ENCODE measurements around the gene TSPAN11. TPM values are rescaled to one million over a fixed set of nuclear protein-coding genes. Genes with fewer than 3 reads are reported as not detected.
"Not testable (repeated sequence)": the region's sequence is repeated elsewhere in the genome, so short reads cannot be mapped to it uniquely, and the experiment has no call there.

The TSPAN11 gene
- total and polyA plus RNA-seq, 4 donors = 0.13 to 1.2 (median 0.44) TPM

- Histone ChIP-seq H3K9ac (ENCODE audit: low read depth in 1 of 2, low read length in 2 of 2) (no peak overlapping the region), H3K27ac (ENCODE audit: low read depth in 1 of 2, low read length in 2 of 2) (no peak overlapping the region), H3K36me3 (ENCODE audit: control insufficient read depth in 4 of 4, insufficient read depth in 3 of 4, low read depth in 1 of 4, low read length in 3 of 4) (no peaks in the 10 kb centered on the region), H3K9me3 (ENCODE audit: control insufficient read depth in 4 of 4, low read length in 3 of 4) (no peaks in the 10 kb centered on the region), H3K27me3 (ENCODE audit: control insufficient read depth in 4 of 4, insufficient read depth in 4 of 4, low read length in 3 of 4) (no peaks in the 10 kb centered on the region), H3K4me3 (ENCODE audit: low read depth in 1 of 3, low read length in 3 of 3) (no peak overlapping the region), H3K4me1 (ENCODE audit: control insufficient read depth in 4 of 4, insufficient read depth in 4 of 4, low read length in 3 of 4) (no peaks in the 10 kb centered on the region)
- 96% methylated on average over 7 of the region's 7 CpGs for WGBS
- TF ChIP-seq EGR1 (IDR thresholded peaks at IDR 0.05; ENCODE audit: low read depth in 2 of 2) (no peak), SP1 (IDR thresholded peaks at IDR 0.05) (no peak), NR2F2 (IDR thresholded peaks at IDR 0.05) (no peak)
- no peak for DNase-seq (ENCODE audit: low spot score)
Measured at GRCh38 chr12:31026202-31026601, 99.7 kb downstream of the TSPAN11 start.

GRCh38 chr12:31027006-31027405 lies 100.5 kb downstream of the TSPAN11 start:
- not testable (repeated sequence) for H3K27me3 ChIP-seq (ENCODE audit: control insufficient read depth in 4 of 4, insufficient read depth in 4 of 4, low read length in 3 of 4); H3K36me3 ChIP-seq (ENCODE audit: control insufficient read depth in 4 of 4, insufficient read depth in 3 of 4, low read depth in 1 of 4, low read length in 3 of 4); H3K9me3 ChIP-seq (ENCODE audit: control insufficient read depth in 4 of 4, low read length in 3 of 4); H3K27ac ChIP-seq (ENCODE audit: low read depth in 1 of 2, low read length in 2 of 2); H3K9ac ChIP-seq (ENCODE audit: low read depth in 1 of 2, low read length in 2 of 2); DNase-seq (ENCODE audit: low spot score); H3K4me3 ChIP-seq (ENCODE audit: low read depth in 1 of 3, low read length in 3 of 3); H3K4me1 ChIP-seq (ENCODE audit: control insufficient read depth in 4 of 4, insufficient read depth in 4 of 4, low read length in 3 of 4)
- 90% methylated on average over 5 of the region's 5 CpGs for WGBS

GRCh38 chr12:31029468-31029867 lies 102.9 kb downstream of the TSPAN11 start:
- Histone ChIP-seq H3K9ac (ENCODE audit: low read depth in 1 of 2, low read length in 2 of 2) (no peak overlapping the region), H3K4me1 (ENCODE audit: control insufficient read depth in 4 of 4, insufficient read depth in 4 of 4, low read length in 3 of 4) (no peaks in the 10 kb centered on the region), H3K27me3 (ENCODE audit: control insufficient read depth in 4 of 4, insufficient read depth in 4 of 4, low read length in 3 of 4) (no peaks in the 10 kb centered on the region), H3K36me3 (ENCODE audit: control insufficient read depth in 4 of 4, insufficient read depth in 3 of 4, low read depth in 1 of 4, low read length in 3 of 4) (no peaks in the 10 kb centered on the region), H3K27ac (ENCODE audit: low read depth in 1 of 2, low read length in 2 of 2) (no peak overlapping the region), H3K4me3 (ENCODE audit: low read depth in 1 of 3, low read length in 3 of 3) (no peak overlapping the region), H3K9me3 (ENCODE audit: control insufficient read depth in 4 of 4, low read length in 3 of 4) (no peaks in the 10 kb centered on the region)
- no peak for DNase-seq (ENCODE audit: low spot score)
- no peak for TF ChIP-seq MAX (IDR thresholded peaks at IDR 0.05)
- TF ChIP-seq HNF4A (conservative IDR thresholded peaks at IDR 0.05) = no peak
- no peak for TF ChIP-seq SP1 (IDR thresholded peaks at IDR 0.05)
- WGBS = 85% methylated on average over 11 of the region's 11 CpGs

GRCh38 chr12:31029916-31030562 lies 103.5 kb downstream of the TSPAN11 start:
- Histone ChIP-seq H3K9me3 (ENCODE audit: control insufficient read depth in 4 of 4, low read length in 3 of 4) (no peaks in the 10 kb centered on the region), H3K4me1 (ENCODE audit: control insufficient read depth in 4 of 4, insufficient read depth in 4 of 4, low read length in 3 of 4) (no peaks in the 10 kb centered on the region), H3K27ac (ENCODE audit: low read depth in 1 of 2, low read length in 2 of 2) (no peak overlapping the region), H3K36me3 (ENCODE audit: control insufficient read depth in 4 of 4, insufficient read depth in 3 of 4, low read depth in 1 of 4, low read length in 3 of 4) (no peaks in the 10 kb centered on the region), H3K27me3 (ENCODE audit: control insufficient read depth in 4 of 4, insufficient read depth in 4 of 4, low read length in 3 of 4) (no peaks in the 10 kb centered on the region), H3K4me3 (ENCODE audit: low read depth in 1 of 3, low read length in 3 of 3) (no peak overlapping the region), H3K9ac (ENCODE audit: low read depth in 1 of 2, low read length in 2 of 2) (no peak overlapping the region)
- DNase-seq (ENCODE audit: low spot score) = no peak
- WGBS = 75% methylated on average over 6 of the region's 6 CpGs
- TF ChIP-seq FOXA2 (IDR thresholded peaks at IDR 0.05) (no peak), GABPA (IDR thresholded peaks at IDR 0.05 in 1 of 2, conservative IDR thresholded peaks at IDR 0.05 in 1 of 2) (no peak), YY1 (IDR thresholded peaks at IDR 0.05) (no peak), MAX (IDR thresholded peaks at IDR 0.05) (no peak), TAF1 (conservative IDR thresholded peaks at IDR 0.05) (no peak), HNF4A (conservative IDR thresholded peaks at IDR 0.05) (no peak), FOXA1 (IDR thresholded peaks at IDR 0.05) (no peak)
